ENCODE measurements around the gene SDHA.

GRCh38 chr5:191949-192690, 26.0 kb upstream of the SDHA start:
- TF ChIP-seq POLR2A (IDR thresholded peaks at IDR 0.05) (no peak), CTCF (IDR thresholded peaks at IDR 0.05) (no peak)

Measured in heart left ventricle (tissue), 13 donors.